ENCODE results near the gene FAM187B.

Gene FAM187B

DNA sequence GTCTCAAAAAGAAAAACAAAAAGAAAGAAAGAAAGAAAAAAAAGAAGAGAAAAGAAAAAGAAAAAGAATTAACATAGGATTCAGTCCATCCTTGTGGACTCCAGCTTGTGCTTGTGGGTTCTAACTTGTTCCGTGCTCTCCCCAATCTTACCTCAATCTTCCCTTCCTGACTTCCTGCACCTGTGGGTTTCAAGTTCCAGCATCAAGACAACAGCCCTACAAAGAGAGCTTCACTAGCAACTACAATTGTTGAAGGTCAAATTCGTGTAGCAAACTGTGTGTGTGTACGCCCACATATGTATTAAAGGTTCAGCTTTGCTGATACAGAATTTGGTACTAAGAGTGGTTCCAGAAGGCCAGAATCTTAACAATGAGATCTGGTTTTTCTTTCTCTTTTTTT is 48.7 kb downstream of the FAM187B start:
- DNase-seq = no peak
- no peak overlapping the region for H3K27ac Mint-ChIP-seq
- H3K27me3 Mint-ChIP-seq = no peaks in the 10 kb centered on the region
- H3K4me3 Mint-ChIP-seq = no peak overlapping the region
- H3K9me3 Mint-ChIP-seq = no peaks in the 10 kb centered on the region
- peaks cover 2% of the 10 kb centered on the region for H3K36me3 Mint-ChIP-seq (ENCODE audit: insufficient read depth)
- peaks cover 4 to 8% of the 10 kb centered on the region in 2 donors for H3K4me1 Mint-ChIP-seq (ENCODE audit: low read depth in 2 of 2)
- no peak for ATAC-seq (replicated peaks)

DNA sequence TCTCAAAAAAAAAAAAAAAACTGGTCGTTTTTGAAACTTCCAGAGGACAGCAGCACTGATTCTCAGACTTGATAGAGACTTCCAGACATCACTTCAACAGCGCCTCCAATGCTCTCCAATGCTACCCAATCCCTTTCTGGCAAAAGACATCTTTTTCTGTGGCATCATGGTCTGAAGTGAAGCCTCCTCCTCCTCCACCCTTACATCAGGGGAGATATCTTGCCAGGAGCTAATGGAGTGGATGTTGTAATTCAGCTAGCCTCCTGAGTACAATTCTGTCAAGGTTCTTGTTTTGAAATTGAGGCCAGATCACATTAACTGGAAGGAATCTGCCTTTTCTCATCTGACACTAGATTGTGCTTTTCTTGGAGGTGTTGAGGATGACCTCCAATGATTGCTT is 49.8 kb downstream of the FAM187B start:
- no peak overlapping the region for H3K4me3 Mint-ChIP-seq

DNA sequence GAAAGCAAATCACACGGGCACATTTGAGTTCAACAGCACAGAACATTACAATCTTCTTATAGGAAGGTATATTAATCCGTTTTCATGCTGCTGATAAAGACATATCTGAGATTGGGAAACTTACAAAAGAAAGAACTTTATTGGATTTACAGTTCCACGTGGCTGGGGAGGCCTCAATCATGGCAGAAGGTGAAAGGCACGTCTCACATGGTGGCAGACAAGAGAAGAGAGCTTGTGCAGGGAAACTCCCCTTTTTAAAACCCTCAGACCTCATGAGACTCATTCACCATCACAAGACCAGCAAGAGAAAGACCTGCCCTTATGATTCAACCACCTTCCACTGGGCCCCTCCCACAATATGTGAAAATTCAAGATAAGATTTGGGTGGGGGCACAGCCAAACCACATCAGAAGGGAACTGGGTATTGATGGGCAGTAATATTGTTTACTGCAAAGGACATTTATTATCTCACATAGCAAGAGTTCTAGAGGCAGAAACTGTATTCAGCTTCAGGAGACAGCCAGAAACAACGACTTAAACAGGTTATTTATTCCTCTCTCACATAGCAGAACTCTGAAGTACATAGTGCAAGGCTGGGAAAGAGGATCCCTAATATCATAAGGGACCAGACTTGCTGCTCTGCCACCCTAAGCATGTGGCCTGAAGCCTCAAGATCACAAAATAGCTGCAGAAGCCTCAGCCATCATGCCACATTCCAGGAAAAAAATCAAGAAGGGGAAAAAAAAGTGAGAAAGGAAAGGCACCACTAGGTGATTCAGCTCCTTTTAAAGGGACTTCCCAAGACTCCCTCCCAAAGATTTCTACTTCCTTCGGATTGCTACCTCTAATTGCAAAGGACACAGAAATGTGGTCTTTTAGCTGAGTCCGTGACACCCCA is 50.9 kb downstream of the FAM187B start:
- Mint-ChIP-seq H3K27ac (no peak overlapping the region), H3K36me3 (ENCODE audit: insufficient read depth) (peaks cover 2% of the 10 kb centered on the region), H3K9me3 (no peaks in the 10 kb centered on the region), H3K27me3 (no peaks in the 10 kb centered on the region), H3K4me1 (ENCODE audit: low read depth in 2 of 2) (peaks cover 4 to 13% of the 10 kb centered on the region in 2 donors), H3K4me3 (no peak overlapping the region)
- ATAC-seq (replicated peaks) (no peak), DNase-seq (no peak)

More for the DNA sequence above, 49.8 kb downstream of the FAM187B start:
- no peak overlapping the region for H3K27ac Mint-ChIP-seq
- DNase-seq (no peak), ATAC-seq (replicated peaks) (no peak)
- peaks cover 4 to 12% of the 10 kb centered on the region in 2 donors for H3K4me1 Mint-ChIP-seq (ENCODE audit: low read depth in 2 of 2)
- H3K36me3 Mint-ChIP-seq (ENCODE audit: insufficient read depth) = peaks cover 2% of the 10 kb centered on the region
- H3K9me3 Mint-ChIP-seq = no peaks in the 10 kb centered on the region
- no peaks in the 10 kb centered on the region for H3K27me3 Mint-ChIP-seq

DNA sequence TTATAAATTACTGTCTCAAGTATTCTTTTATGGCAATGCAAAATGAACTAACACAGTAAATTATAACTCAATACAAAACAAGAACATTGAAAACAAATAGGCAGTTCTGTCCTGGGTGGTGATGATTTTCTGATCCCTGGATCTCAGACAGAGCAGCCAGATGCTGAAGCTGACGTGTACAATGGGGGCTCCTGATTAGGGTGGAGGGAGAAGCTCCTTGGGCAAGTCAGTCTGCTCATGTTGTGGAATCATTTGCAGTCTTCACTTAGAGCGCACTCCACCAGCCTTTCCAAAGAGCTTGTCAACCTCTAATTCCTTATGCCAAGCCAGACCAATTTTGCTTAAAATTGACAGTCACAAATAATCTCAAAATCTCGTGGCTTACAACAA is 52.4 kb downstream of the FAM187B start:
- no peak overlapping the region for H3K4me3 Mint-ChIP-seq
- H3K36me3 Mint-ChIP-seq (ENCODE audit: insufficient read depth) = peaks cover 7% of the 10 kb centered on the region
- ATAC-seq (replicated peaks) = no peak
- DNase-seq = no peak
- peak overlapping the region in 1 of 2 donors; percentile 85 for H3K27ac Mint-ChIP-seq
- no peaks in the 10 kb centered on the region for H3K27me3 Mint-ChIP-seq
- no peaks in the 10 kb centered on the region for H3K9me3 Mint-ChIP-seq
- H3K4me1 Mint-ChIP-seq (ENCODE audit: low read depth in 2 of 2) = peaks cover 4 to 22% of the 10 kb centered on the region in 2 donors

All from effector memory CD8-positive, alpha-beta T cell (primary cell).